Measurements from ENCODE around the gene THAP7. TPM values are rescaled to one million over a fixed set of nuclear protein-coding genes. Genes with fewer than 3 reads are reported as not detected.

The THAP7 gene
- total RNA-seq, 6 donors from 2014 or later = 18.9 to 52.4 (median 32.0) TPM

DNA sequence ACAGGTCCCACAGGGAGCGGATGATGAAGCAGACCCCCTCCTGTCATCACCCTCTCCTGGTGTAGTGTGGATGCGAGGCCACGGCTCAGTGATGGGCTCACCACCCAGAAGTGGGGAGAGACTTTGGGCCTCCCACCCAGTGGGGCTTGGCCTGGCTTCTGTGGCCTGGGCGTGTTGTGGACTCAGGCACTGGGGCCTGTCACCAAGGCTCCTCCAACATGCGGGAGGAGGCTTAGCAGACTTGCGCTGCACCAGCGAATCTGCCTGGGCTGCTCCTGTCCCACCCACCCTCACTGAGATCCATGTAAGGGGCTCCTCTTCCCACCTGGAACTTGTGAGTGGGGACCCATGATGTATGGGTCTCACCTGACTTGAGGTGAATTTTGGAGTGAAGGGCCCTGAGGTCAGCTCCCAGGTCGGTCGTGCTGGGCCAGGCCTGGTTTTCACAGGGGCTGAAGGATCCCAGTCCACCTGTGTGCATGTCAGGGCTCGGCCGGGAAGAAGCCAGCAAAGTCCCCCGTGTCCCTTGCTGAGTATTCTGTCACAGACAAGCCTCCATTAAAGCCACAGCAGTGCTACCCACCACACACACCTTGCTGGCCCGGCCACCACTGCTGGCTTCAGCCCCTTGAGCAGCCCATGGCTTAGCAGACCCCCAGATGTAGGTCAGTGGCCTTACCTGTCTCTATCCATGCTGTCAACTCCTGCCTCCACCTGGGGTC, 4.2 kb downstream of the THAP7 start:
- Histone ChIP-seq H3K4me1 (peaks cover 14 to 26% (median 17%) of the 10 kb centered on the region in 4 donors), H3K36me3 (peaks cover 0 to 74% (median 54%) of the 10 kb centered on the region in 4 donors), H3K4me3 (no peak overlapping the region), H3K27ac (no peak overlapping the region), H3K27me3 (no peaks in the 10 kb centered on the region), H3K9me3 (no peaks in the 10 kb centered on the region)
- WGBS, 2 donors = 84 to 88% methylated on average over 9 to 13 of the region's 13 CpGs
- DNase-seq (no peak), ATAC-seq (ENCODE audit: low FRiP score in 2 of 2) (no peak)
- TF ChIP-seq, protein P1, sequence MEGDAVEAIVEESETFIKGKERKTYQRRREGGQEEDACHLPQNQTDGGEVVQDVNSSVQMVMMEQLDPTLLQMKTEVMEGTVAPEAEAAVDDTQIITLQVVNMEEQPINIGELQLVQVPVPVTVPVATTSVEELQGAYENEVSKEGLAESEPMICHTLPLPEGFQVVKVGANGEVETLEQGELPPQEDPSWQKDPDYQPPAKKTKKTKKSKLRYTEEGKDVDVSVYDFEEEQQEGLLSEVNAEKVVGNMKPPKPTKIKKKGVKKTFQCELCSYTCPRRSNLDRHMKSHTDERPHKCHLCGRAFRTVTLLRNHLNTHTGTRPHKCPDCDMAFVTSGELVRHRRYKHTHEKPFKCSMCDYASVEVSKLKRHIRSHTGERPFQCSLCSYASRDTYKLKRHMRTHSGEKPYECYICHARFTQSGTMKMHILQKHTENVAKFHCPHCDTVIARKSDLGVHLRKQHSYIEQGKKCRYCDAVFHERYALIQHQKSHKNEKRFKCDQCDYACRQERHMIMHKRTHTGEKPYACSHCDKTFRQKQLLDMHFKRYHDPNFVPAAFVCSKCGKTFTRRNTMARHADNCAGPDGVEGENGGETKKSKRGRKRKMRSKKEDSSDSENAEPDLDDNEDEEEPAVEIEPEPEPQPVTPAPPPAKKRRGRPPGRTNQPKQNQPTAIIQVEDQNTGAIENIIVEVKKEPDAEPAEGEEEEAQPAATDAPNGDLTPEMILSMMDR (IDR thresholded peaks at IDR 0.05) = no peak
- TF ChIP-seq POLR2AphosphoS5 (IDR thresholded peaks at IDR 0.05) (no peak), POLR2A (IDR thresholded peaks at IDR 0.05) (no peak), EP300 (IDR thresholded peaks at IDR 0.05) (no peak)

DNA sequence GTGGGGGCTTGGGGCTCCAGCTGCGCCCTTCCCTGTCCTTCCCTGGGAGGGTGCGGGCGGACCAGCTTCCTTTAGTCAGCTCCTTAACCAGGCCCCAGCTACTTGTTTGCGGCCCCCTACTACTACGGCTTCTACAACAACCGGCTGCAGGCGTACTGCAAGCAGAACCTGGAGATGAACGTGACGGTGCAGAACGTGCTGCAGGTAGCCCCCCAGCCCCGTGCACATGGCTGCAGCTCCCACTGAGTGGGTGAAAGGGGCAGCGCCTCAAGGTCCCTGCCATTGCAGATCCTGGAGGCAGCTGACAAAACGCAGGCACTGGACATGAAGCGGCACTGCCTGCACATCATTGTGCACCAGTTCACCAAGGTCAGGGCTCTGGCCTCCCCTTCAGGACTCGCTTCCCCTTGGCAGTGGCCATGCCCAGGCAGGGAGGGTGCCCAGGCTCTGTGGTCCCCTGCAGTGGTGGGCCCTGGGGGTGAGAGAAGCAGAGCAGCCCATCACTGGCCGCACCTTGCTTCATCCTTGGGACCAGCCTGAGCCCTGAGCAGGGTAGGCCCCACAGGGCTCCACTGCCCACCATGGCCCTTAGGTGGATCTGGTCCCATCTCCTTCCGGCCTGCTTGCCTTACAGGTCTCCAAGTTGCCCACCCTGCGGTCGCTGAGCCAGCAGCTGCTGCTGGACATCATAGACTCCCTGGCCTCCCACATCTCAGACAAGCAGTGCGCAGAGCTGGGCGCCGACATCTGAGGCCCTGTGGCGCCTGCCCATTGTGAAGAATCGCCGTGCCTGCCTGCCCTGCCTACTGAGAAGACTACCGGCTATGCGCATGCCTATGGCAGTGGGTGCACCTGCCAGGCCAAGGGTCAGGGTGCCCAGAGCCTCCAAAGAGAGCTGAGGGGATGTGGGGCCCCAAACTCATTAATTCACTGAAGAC, 5.1 kb downstream of the THAP7 start:
- WGBS, 2 donors = 92 to 94% methylated on average over 20 to 25 of the region's 27 CpGs
- Histone ChIP-seq H3K4me1 (peaks cover 13 to 22% (median 17%) of the 10 kb centered on the region in 4 donors), H3K27me3 (no peaks in the 10 kb centered on the region), H3K4me3 (no peak overlapping the region), H3K27ac (no peak overlapping the region), H3K9me3 (no peaks in the 10 kb centered on the region), H3K36me3 (peaks cover 4 to 82% (median 63%) of the 10 kb centered on the region in 4 donors)
- DNase-seq (peak in 1 of 2 donors; percentile 68), ATAC-seq (ENCODE audit: low FRiP score in 2 of 2) (no peak)
- no peak for TF ChIP-seq EP300 (IDR thresholded peaks at IDR 0.05)
- no peak for TF ChIP-seq POLR2AphosphoS5 (IDR thresholded peaks at IDR 0.05)
- TF ChIP-seq, protein P1 (IDR thresholded peaks at IDR 0.05) = no peak
- TF ChIP-seq POLR2A (IDR thresholded peaks at IDR 0.05) = no peak

DNA sequence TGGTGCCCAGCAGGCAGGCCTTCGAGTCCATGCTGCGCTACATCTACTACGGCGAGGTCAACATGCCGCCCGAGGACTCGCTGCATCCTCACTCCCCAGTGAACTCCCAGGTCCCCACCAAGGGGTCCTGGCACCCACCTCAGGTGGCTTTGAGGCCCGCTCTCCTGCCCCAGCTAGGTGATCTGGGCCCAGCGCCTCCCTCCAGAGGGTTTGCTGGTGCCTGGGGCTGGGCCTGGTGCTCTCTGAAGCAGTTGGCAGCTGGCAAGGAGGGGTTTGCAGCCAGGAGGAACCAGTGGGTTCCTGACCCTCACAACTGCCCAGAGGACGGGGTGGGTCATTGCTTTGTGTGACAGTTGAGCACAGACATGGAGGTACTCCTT, 5.9 kb downstream of the THAP7 start:
- DNase-seq (peak in 1 of 2 donors; percentile 64), ATAC-seq (ENCODE audit: low FRiP score in 2 of 2) (no peak)
- Histone ChIP-seq H3K4me3 (no peak overlapping the region), H3K27ac (no peak overlapping the region), H3K27me3 (no peaks in the 10 kb centered on the region), H3K36me3 (peaks cover 4 to 90% (median 70%) of the 10 kb centered on the region in 4 donors), H3K9me3 (no peaks in the 10 kb centered on the region), H3K4me1 (peaks cover 11 to 18% (median 14%) of the 10 kb centered on the region in 4 donors)
- 93% methylated on average over 3 to 10 of the region's 10 CpGs for WGBS, 2 donors
- TF ChIP-seq, protein P1 (IDR thresholded peaks at IDR 0.05) = no peak
- no peak for TF ChIP-seq POLR2A (IDR thresholded peaks at IDR 0.05)
- TF ChIP-seq EP300 (IDR thresholded peaks at IDR 0.05) = no peak
- TF ChIP-seq POLR2AphosphoS5 (IDR thresholded peaks at IDR 0.05) = no peak

DNA sequence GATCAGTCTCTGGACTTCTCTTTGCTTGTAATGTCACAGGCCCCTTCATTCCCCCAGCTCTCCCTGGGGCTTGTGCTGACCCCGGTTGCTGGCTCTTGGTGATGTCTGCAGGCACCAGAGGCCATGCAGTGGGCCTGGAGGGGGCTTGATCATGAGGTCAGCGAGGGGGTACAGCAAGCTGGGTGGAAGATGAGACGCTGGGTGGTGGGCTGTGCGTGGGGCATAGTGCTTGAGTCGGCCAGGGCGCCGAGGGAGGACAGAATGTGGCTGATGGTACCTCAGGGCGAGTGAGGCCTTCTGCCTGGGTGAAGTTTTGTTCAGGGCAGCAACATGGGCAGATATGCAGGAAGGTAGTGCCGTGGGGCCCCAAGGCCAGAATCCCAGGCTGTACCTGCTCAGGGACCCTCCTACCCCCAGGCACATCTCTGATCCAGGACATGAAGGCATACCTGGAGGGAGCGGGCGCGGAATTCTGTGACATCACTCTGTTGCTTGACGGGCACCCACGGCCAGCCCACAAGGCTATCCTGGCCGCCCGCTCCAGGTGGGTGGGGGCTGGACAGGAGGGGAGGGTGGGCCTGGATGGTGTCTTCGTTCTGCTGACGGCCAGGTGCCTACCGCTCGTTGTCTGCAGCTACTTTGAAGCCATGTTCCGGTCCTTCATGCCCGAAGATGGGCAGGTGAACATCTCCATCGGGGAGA, 6.4 kb downstream of the THAP7 start:
- WGBS, 2 donors = 95 to 97% methylated on average over 14 to 22 of the region's 23 CpGs
- H3K9me3 ChIP-seq = no peaks in the 10 kb centered on the region
- no peak overlapping the region for H3K4me3 ChIP-seq
- DNase-seq (peak in 1 of 2 donors; percentile 61), ATAC-seq (ENCODE audit: low FRiP score in 2 of 2) (no peak)
- H3K27me3 ChIP-seq = no peaks in the 10 kb centered on the region
- peaks cover 5 to 12% (median 9%) of the 10 kb centered on the region in 4 donors for H3K4me1 ChIP-seq
- TF ChIP-seq POLR2AphosphoS5 (IDR thresholded peaks at IDR 0.05) (no peak), POLR2A (IDR thresholded peaks at IDR 0.05) (no peak)
- H3K27ac ChIP-seq = no peak overlapping the region
- peaks cover 4 to 94% (median 75%) of the 10 kb centered on the region in 4 donors for H3K36me3 ChIP-seq
